ENCODE data around the gene TCP11L1. TPM values are rescaled to one million over a fixed set of nuclear protein-coding genes. Genes with fewer than 3 reads are reported as not detected.

Gene TCP11L1
- total RNA-seq, 1 donor from 2014 or later: 4.7 TPM

DNA sequence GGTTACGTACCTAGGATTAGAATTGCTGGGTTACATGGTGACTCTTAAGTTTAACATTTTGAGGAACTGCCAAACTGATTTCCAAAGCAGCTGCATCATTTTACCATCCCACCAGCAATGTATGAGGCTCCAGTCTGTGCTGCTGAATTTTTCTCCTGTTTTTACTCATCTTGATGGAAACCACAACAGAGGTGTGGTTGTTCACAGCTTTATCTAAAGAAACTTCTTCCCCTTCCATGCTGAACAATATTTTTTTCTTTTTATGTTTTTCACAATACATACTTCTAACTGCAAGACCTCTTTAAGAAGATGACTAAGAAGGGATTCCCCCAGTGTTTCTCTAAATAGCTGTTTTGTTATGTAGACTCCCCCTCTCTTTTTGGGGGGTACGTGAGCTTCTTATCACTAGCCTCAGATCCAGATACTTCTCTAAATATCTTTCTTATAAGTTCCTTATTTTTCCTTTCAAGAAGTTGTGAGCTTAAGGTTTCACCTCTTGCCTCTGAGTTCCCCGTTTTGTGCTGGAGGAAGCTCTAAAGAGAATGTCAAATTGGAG is 24.0 kb downstream of the TCP11L1 start:
- DNase-seq: no peak
- Histone ChIP-seq H3K4me3 (no peak overlapping the region), H3K4me1 (peaks cover 24% of the 10 kb centered on the region), H3K27me3 (ENCODE audit: low read depth) (no peaks in the 10 kb centered on the region), H3K9me3 (replicated peaks) (no peaks in the 10 kb centered on the region), H3K27ac (replicated peaks) (peak overlapping the region; percentile 66), H3K36me3 (peaks cover 77% of the 10 kb centered on the region)
- intact Hi-C loops (cut with micrococcal nuclease): no loop called here
- no peak for TF ChIP-seq CTCF (IDR thresholded peaks at IDR 0.05; ENCODE audit: borderline replicate concordance)

- peak overlapping the region; percentile 66 for H3K27ac ChIP-seq (replicated peaks)
- intact Hi-C loops (cut with micrococcal nuclease): no loop called here
- H3K4me3 ChIP-seq: no peak overlapping the region
- peaks cover 78% of the 10 kb centered on the region for H3K36me3 ChIP-seq
- TF ChIP-seq CTCF (IDR thresholded peaks at IDR 0.05; ENCODE audit: borderline replicate concordance): no peak
- peaks cover 24% of the 10 kb centered on the region for H3K4me1 ChIP-seq
- no peaks in the 10 kb centered on the region for H3K9me3 ChIP-seq (replicated peaks)
- H3K27me3 ChIP-seq (ENCODE audit: low read depth): no peaks in the 10 kb centered on the region
- no peak for DNase-seq
These were observed 24.9 kb downstream of the TCP11L1 start for GRCh38 chr11:33064033-33064825.

- no peaks in the 10 kb centered on the region for H3K27me3 ChIP-seq (ENCODE audit: low read depth)
- no peaks in the 10 kb centered on the region for H3K9me3 ChIP-seq (replicated peaks)
- H3K4me3 ChIP-seq: no peak overlapping the region
- DNase-seq: no peak
- intact Hi-C loops (cut with micrococcal nuclease): loop anchor here (5.0 kb wide), 1 partner anchor 103 kb away; no protein-coding TSS in a partner anchor
- H3K36me3 ChIP-seq: peaks cover 79% of the 10 kb centered on the region
- TF ChIP-seq CTCF (IDR thresholded peaks at IDR 0.05; ENCODE audit: borderline replicate concordance): no peak
- peaks cover 24% of the 10 kb centered on the region for H3K4me1 ChIP-seq
- peak overlapping the region; percentile 66 for H3K27ac ChIP-seq (replicated peaks)
These were observed 25.5 kb downstream of the TCP11L1 start for GRCh38 chr11:33064866-33065265.

- Histone ChIP-seq H3K36me3 (peaks cover 77% of the 10 kb centered on the region), H3K27ac (replicated peaks) (no peak overlapping the region)
- intact Hi-C loops (cut with micrococcal nuclease): loop anchor here (5.0 kb wide), 1 partner anchor 103 kb away; no protein-coding TSS in a partner anchor
These were observed 26.2 kb downstream of the TCP11L1 start for GRCh38 chr11:33065445-33066178.

More at GRCh38 chr11:33065445-33066178, 26.2 kb downstream of the TCP11L1 start:
- no peak overlapping the region for H3K4me3 ChIP-seq
- H3K4me1 ChIP-seq: peaks cover 24% of the 10 kb centered on the region
- DNase-seq: peak; percentile 57
- H3K27me3 ChIP-seq (ENCODE audit: low read depth): no peaks in the 10 kb centered on the region
- H3K9me3 ChIP-seq (replicated peaks): no peaks in the 10 kb centered on the region
- peak; percentile 88 for TF ChIP-seq CTCF (IDR thresholded peaks at IDR 0.05; ENCODE audit: borderline replicate concordance)
